Measurements from ENCODE around the gene CADM2.

DNA sequence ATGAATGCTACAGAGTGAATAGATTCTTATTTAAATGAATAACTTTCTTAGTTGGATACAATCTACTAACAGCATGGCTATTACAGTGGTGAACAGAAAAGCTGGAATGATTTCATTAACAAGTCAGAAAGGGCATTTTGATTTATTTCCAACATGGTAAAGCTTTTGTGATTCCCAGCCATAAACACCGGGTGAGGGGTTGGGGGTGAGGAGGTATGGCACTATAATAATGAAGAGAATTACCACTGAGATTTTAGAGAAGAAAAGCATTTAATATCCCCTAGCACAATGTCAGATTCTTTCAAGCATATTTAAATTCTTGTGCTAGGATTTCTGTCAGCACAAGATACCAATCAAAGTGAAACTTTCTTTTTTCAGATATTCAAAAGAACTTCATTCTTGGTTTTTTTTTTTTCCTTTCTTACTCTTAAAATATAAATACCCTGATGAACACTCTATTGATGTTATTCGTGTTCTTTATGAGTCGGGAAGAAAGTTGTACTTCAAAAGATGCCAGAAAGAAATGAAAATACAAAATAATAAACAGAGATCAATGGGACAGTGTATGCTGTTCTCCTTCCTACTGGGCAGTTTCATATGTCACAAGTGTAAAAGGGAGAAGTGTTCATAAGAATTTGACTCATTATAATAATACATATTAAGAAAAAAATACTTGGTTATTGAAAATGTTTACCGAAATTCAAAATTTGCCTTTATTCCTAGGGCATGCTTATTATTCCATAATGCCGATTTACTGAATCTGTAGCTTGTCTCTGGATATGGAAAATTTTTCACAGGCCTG, 522.8 kb downstream of the CADM2 start:
- TF ChIP-seq, protein P1, sequence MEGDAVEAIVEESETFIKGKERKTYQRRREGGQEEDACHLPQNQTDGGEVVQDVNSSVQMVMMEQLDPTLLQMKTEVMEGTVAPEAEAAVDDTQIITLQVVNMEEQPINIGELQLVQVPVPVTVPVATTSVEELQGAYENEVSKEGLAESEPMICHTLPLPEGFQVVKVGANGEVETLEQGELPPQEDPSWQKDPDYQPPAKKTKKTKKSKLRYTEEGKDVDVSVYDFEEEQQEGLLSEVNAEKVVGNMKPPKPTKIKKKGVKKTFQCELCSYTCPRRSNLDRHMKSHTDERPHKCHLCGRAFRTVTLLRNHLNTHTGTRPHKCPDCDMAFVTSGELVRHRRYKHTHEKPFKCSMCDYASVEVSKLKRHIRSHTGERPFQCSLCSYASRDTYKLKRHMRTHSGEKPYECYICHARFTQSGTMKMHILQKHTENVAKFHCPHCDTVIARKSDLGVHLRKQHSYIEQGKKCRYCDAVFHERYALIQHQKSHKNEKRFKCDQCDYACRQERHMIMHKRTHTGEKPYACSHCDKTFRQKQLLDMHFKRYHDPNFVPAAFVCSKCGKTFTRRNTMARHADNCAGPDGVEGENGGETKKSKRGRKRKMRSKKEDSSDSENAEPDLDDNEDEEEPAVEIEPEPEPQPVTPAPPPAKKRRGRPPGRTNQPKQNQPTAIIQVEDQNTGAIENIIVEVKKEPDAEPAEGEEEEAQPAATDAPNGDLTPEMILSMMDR (conservative IDR thresholded peaks at IDR 0.05; ENCODE audit: low read depth, low read length) = no peak
- TF ChIP-seq EZH2phosphoT487 (IDR thresholded peaks at IDR 0.05; ENCODE audit: borderline replicate concordance, low read length) = no peak
- TF ChIP-seq EZH2 (IDR thresholded peaks at IDR 0.05; ENCODE audit: low read length, unreplicated experiment) = no peak
